ENCODE measurements around the gene TXNL4B. TPM values are rescaled to one million over a fixed set of nuclear protein-coding genes. Genes with fewer than 3 reads are reported as not detected.
"Not testable (repeated sequence)": the region's sequence is repeated elsewhere in the genome, so short reads cannot be mapped to it uniquely, and the experiment has no call there.

Gene TXNL4B
- total RNA-seq, 6 experiments from 2014 or later = 5.5 to 11.6 (median 8.2) TPM

GRCh38 chr16:72061564-72061963, 31.9 kb downstream of the TXNL4B start:
- Histone ChIP-seq H3K27me3 (no peaks in the 10 kb centered on the region), H3K27ac (peak overlapping the region in 2 of 3 donors; percentile 90), H3K36me3 (peaks cover 0 to 17% (median 6%) of the 10 kb centered on the region in 4 donors), H3K4me3 (no peak overlapping the region), H3K9me3 (no peaks in the 10 kb centered on the region), H3K4me1 (peaks cover 0 to 19% (median 0%) of the 10 kb centered on the region in 4 donors)
- DNase-seq (peak in 1 of 3 donors; percentile 56), ATAC-seq (peak; percentile 10 to 35 (median 26))
- WGBS (ENCODE audit: insufficient coverage, low coverage, low lambda C conversion rate, missing lambda C conversion rate) = no CpG with 5 or more reads among the region's 1 CpG
- TF ChIP-seq, protein P1, sequence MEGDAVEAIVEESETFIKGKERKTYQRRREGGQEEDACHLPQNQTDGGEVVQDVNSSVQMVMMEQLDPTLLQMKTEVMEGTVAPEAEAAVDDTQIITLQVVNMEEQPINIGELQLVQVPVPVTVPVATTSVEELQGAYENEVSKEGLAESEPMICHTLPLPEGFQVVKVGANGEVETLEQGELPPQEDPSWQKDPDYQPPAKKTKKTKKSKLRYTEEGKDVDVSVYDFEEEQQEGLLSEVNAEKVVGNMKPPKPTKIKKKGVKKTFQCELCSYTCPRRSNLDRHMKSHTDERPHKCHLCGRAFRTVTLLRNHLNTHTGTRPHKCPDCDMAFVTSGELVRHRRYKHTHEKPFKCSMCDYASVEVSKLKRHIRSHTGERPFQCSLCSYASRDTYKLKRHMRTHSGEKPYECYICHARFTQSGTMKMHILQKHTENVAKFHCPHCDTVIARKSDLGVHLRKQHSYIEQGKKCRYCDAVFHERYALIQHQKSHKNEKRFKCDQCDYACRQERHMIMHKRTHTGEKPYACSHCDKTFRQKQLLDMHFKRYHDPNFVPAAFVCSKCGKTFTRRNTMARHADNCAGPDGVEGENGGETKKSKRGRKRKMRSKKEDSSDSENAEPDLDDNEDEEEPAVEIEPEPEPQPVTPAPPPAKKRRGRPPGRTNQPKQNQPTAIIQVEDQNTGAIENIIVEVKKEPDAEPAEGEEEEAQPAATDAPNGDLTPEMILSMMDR (IDR thresholded peaks at IDR 0.05) = no peak
- no peak for TF ChIP-seq POLR2A (IDR thresholded peaks at IDR 0.05)
- intact Hi-C loops (cut with DNase I) = no loop called here

DNA sequence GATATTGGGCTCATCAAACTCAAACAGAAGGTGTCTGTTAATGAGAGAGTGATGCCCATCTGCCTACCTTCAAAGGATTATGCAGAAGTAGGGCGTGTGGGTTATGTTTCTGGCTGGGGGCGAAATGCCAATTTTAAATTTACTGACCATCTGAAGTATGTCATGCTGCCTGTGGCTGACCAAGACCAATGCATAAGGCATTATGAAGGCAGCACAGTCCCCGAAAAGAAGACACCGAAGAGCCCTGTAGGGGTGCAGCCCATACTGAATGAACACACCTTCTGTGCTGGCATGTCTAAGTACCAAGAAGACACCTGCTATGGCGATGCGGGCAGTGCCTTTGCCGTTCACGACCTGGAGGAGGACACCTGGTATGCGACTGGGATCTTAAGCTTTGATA, 33.0 kb downstream of the TXNL4B start:
- H3K9me3 ChIP-seq = no peaks in the 10 kb centered on the region
- H3K36me3 ChIP-seq = peaks cover 0 to 26% (median 10%) of the 10 kb centered on the region in 4 donors
- H3K4me3 ChIP-seq = no peak overlapping the region
- TF ChIP-seq, protein P1 (IDR thresholded peaks at IDR 0.05) = no peak
- TF ChIP-seq POLR2A (IDR thresholded peaks at IDR 0.05) = peak; percentile 67
- peaks cover 0 to 19% (median 0%) of the 10 kb centered on the region in 4 donors for H3K4me1 ChIP-seq
- 64% methylated on average over 4 of the region's 9 CpGs for WGBS (ENCODE audit: insufficient coverage, low coverage, low lambda C conversion rate, missing lambda C conversion rate)
- no peaks in the 10 kb centered on the region for H3K27me3 ChIP-seq
- ATAC-seq = peak; percentile 5 to 44 (median 16)
- DNase-seq = peak in 1 of 3 donors; percentile 43
- H3K27ac ChIP-seq = peak overlapping the region in 2 of 3 donors; percentile 15 to 33
- intact Hi-C loops (cut with DNase I) = no loop called here

GRCh38 chr16:72059060-72059459, 34.4 kb downstream of the TXNL4B start:
- Histone ChIP-seq H3K4me1 (peaks cover 0 to 20% (median under 1%) of the 10 kb centered on the region in 4 donors), H3K36me3 (peaks cover 0 to 30% (median 14%) of the 10 kb centered on the region in 4 donors), H3K27ac (peak overlapping the region in 1 of 3 donors; percentile 47), H3K4me3 (peak overlapping the region in 1 of 3 donors; percentile 9)
- 38% methylated on average over 5 of the region's 7 CpGs for WGBS (ENCODE audit: insufficient coverage, low coverage, low lambda C conversion rate, missing lambda C conversion rate)
- ATAC-seq = peak in 1 of 4 donors; percentile 0
- H3K27me3 ChIP-seq; H3K9me3 ChIP-seq; intact Hi-C loops (cut with DNase I); DNase-seq: not testable (repeated sequence)

- H3K27me3 ChIP-seq; H3K27ac ChIP-seq; ATAC-seq; DNase-seq; H3K4me3 ChIP-seq; H3K9me3 ChIP-seq; intact Hi-C loops (cut with DNase I): not testable (repeated sequence)
- no CpG with 5 or more reads among the region's 6 CpGs for WGBS (ENCODE audit: insufficient coverage, low coverage, low lambda C conversion rate, missing lambda C conversion rate)
- Histone ChIP-seq H3K4me1 (peaks cover 0 to 24% (median 12%) of the 10 kb centered on the region in 4 donors), H3K36me3 (peaks cover 0 to 30% (median 14%) of the 10 kb centered on the region in 4 donors)
Measured at GRCh38 chr16:72057313-72057712, 36.1 kb downstream of the TXNL4B start.

GRCh38 chr16:72055911-72056310, 37.5 kb downstream of the TXNL4B start:
- H3K27me3 ChIP-seq = no peaks in the 10 kb centered on the region
- H3K4me1 ChIP-seq = peaks cover 4 to 32% (median 13%) of the 10 kb centered on the region in 4 donors
- no peak for DNase-seq
- H3K27ac ChIP-seq = peak overlapping the region; percentile 82 to 92 (median 90)
- TF ChIP-seq, protein P1 (IDR thresholded peaks at IDR 0.05) = no peak
- no peak for TF ChIP-seq POLR2A (IDR thresholded peaks at IDR 0.05)
- H3K36me3 ChIP-seq = peaks cover 0 to 30% (median 14%) of the 10 kb centered on the region in 4 donors
- no peaks in the 10 kb centered on the region for H3K9me3 ChIP-seq
- H3K4me3 ChIP-seq = peak overlapping the region; percentile 43 to 63 (median 60)
- WGBS (ENCODE audit: insufficient coverage, low coverage, low lambda C conversion rate, missing lambda C conversion rate) = 11% methylated on average over 2 of the region's 4 CpGs
- ATAC-seq = peak in 1 of 4 donors; percentile 1
- intact Hi-C loops (cut with DNase I) = no loop called here

Measured in right lobe of liver (tissue), 6 donors.